ENCODE data around the gene ATXN2.

ATXN2 gene

GRCh38 chr12:111445726-111446581 lies 153.2 kb downstream of the ATXN2 start:
- H3K27ac ChIP-seq (ENCODE audit: low read depth, low read length, poor library complexity, severe bottlenecking), result no peak overlapping the region
- no peaks in the 10 kb centered on the region for H3K79me2 ChIP-seq (ENCODE audit: insufficient read depth, low read length)
- H3F3A ChIP-seq (ENCODE audit: insufficient read depth, low read length), result no peaks in the 10 kb centered on the region
- H3K9ac ChIP-seq (ENCODE audit: low read length), result no peak overlapping the region
- H3K36me3 ChIP-seq (ENCODE audit: insufficient read depth, low read length), result peaks cover 19% of the 10 kb centered on the region; the same call in 1 of the 2 replicates
- no peaks in the 10 kb centered on the region for H4K20me1 ChIP-seq (ENCODE audit: insufficient read depth, low read length)
- H3K4me2 ChIP-seq (ENCODE audit: low read length), result no peak overlapping the region
- no peak overlapping the region for H2AFZ ChIP-seq (ENCODE audit: low read length)
- H3K9me2 ChIP-seq (ENCODE audit: low read depth, low read length), result no peaks in the 10 kb centered on the region
- TF ChIP-seq EZH2 (IDR thresholded peaks at IDR 0.05; ENCODE audit: borderline replicate concordance, low read length) (no peak), CTCF (IDR thresholded peaks at IDR 0.05; ENCODE audit: low read length) (no peak)
- H3K4me1 ChIP-seq (ENCODE audit: insufficient read depth, low read length, severe bottlenecking), result peaks cover 10% of the 10 kb centered on the region
- no peak overlapping the region for H3K4me3 ChIP-seq (ENCODE audit: low read depth, low read length, poor library complexity, severe bottlenecking)
- no peaks in the 10 kb centered on the region for H3K27me3 ChIP-seq (ENCODE audit: insufficient read depth, low read length)
- no peaks in the 10 kb centered on the region for H3K9me3 ChIP-seq (ENCODE audit: low read length)

GRCh38 chr12:111444925-111445725 lies 154.0 kb downstream of the ATXN2 start:
- TF ChIP-seq CTCF (IDR thresholded peaks at IDR 0.05; ENCODE audit: low read length) (no peak), EZH2 (IDR thresholded peaks at IDR 0.05; ENCODE audit: borderline replicate concordance, low read length) (no peak)
- Histone ChIP-seq H3K9me2 (ENCODE audit: low read depth, low read length) (no peaks in the 10 kb centered on the region), H3F3A (ENCODE audit: insufficient read depth, low read length) (no peaks in the 10 kb centered on the region), H3K4me3 (ENCODE audit: low read depth, low read length, poor library complexity, severe bottlenecking) (no peak overlapping the region), H3K9me3 (ENCODE audit: low read length) (no peaks in the 10 kb centered on the region), H3K36me3 (ENCODE audit: insufficient read depth, low read length) (peaks cover 14% of the 10 kb centered on the region; the same call in 1 of the 2 replicates), H3K27ac (ENCODE audit: low read depth, low read length, poor library complexity, severe bottlenecking) (peak overlapping the region; percentile 25), H3K4me2 (ENCODE audit: low read length) (no peak overlapping the region), H4K20me1 (ENCODE audit: insufficient read depth, low read length) (no peaks in the 10 kb centered on the region), H3K79me2 (ENCODE audit: insufficient read depth, low read length) (no peaks in the 10 kb centered on the region), H3K27me3 (ENCODE audit: insufficient read depth, low read length) (no peaks in the 10 kb centered on the region), H3K4me1 (ENCODE audit: insufficient read depth, low read length, severe bottlenecking) (peaks cover 10% of the 10 kb centered on the region), H2AFZ (ENCODE audit: low read length) (no peak overlapping the region), H3K9ac (ENCODE audit: low read length) (no peak overlapping the region)

GRCh38 chr12:111444314-111444924 lies 154.7 kb downstream of the ATXN2 start:
- no peaks in the 10 kb centered on the region for H3K9me3 ChIP-seq (ENCODE audit: low read length)
- no peak overlapping the region for H3K4me3 ChIP-seq (ENCODE audit: low read depth, low read length, poor library complexity, severe bottlenecking)
- no peaks in the 10 kb centered on the region for H3K27me3 ChIP-seq (ENCODE audit: insufficient read depth, low read length)
- H3K9me2 ChIP-seq (ENCODE audit: low read depth, low read length), result no peaks in the 10 kb centered on the region
- H3K79me2 ChIP-seq (ENCODE audit: insufficient read depth, low read length), result no peaks in the 10 kb centered on the region
- H3K36me3 ChIP-seq (ENCODE audit: insufficient read depth, low read length), result peaks cover 14% of the 10 kb centered on the region; the same call in 1 of the 2 replicates
- no peak overlapping the region for H3K9ac ChIP-seq (ENCODE audit: low read length)
- no peaks in the 10 kb centered on the region for H4K20me1 ChIP-seq (ENCODE audit: insufficient read depth, low read length)
- TF ChIP-seq EZH2 (IDR thresholded peaks at IDR 0.05; ENCODE audit: borderline replicate concordance, low read length) (no peak), CTCF (IDR thresholded peaks at IDR 0.05; ENCODE audit: low read length) (no peak)
- peak overlapping the region; percentile 25 for H3K27ac ChIP-seq (ENCODE audit: low read depth, low read length, poor library complexity, severe bottlenecking)
- H3K4me1 ChIP-seq (ENCODE audit: insufficient read depth, low read length, severe bottlenecking), result peaks cover 10% of the 10 kb centered on the region
- no peaks in the 10 kb centered on the region for H3F3A ChIP-seq (ENCODE audit: insufficient read depth, low read length)
- no peak overlapping the region for H2AFZ ChIP-seq (ENCODE audit: low read length)
- no peak overlapping the region for H3K4me2 ChIP-seq (ENCODE audit: low read length)
